HCT116 (cell line): ENCODE data around the gene UBXN11. TPM values are rescaled to one million over a fixed set of nuclear protein-coding genes. Genes with fewer than 3 reads are reported as not detected.

Experiments
- ATAC-seq: fragments of 200-7000 bp; cut with Tn5 transposase; 2 replicates; pipeline ENCODE4 v1.9.1; 2020; ENCODE audit warnings: mild to moderate bottlenecking, moderate library complexity
- BruUV-seq: library from RNA; stranded (reverse); fragments of 400-500 nt; replicated peaks from 2 replicates; lab custom pipeline; 2021; lab: Mats Ljungman, UMichigan
- CTCF ChIA-PET: fragments of 300-600 bp; sonication (Branson Sonifier 250); formaldehyde crosslinking; loops from one replicate; lab custom pipeline; 2021; ENCODE audit warnings: antibody characterized with exemption; lab: Charles Lee
- POLR2A ChIA-PET: fragments of 300-600, 350-600 bp; sonication (Branson Sonifier 250); formaldehyde crosslinking; loops from one replicate; lab custom pipeline; 2021; ENCODE audit warnings: antibody characterized with exemption; lab: Charles Lee
- RAD21 ChIA-PET, 2 experiments: fragments of 300-600 bp; sonication (Branson Sonifier 250); formaldehyde crosslinking; loops; one replicate each; lab custom pipeline; 2023; ENCODE audit warnings: low total read pairs in 2 of 2; ENCODE audit not compliant: uncharacterized antibody in 2 of 2, unreplicated experiment in 2 of 2, low non-redundant PET in 1 of 2; lab: Charles Lee
- DNase-seq: peaks from one replicate; pipeline ENCODE4 v3.0.0-alpha.2; 2010; ENCODE audit warnings: low read depth, low spot score
- H2AFZ ChIP-seq: fragments of 200-600 bp; shearing (Covaris generic), sonication (generic); 2 replicates; pipeline ENCODE4 v1.6.1; 2017; ENCODE audit warnings: low read depth, mixed run types, mixed read lengths, antibody characterized with exemption, low read length; ENCODE audit not compliant: poor library complexity, severe bottlenecking
- H3K27ac ChIP-seq: 2 replicates; pipeline ENCODE4 v1.5.1; 2012; ENCODE audit warnings: low read depth, low read length
- H3K27me3 ChIP-seq: fragments of 200-600 bp; sonication (generic); 2 replicates; pipeline ENCODE4 v1.6.1; 2016; ENCODE audit warnings: mixed run types, low read length, mixed read lengths; ENCODE audit not compliant: insufficient read depth
- H3K36me3 ChIP-seq, 2 experiments: fragments of 200-500 bp in 1 of 2; fragments of 200-600 bp in 1 of 2; sonication (Bioruptor generic) in 1 of 2; sonication (generic) in 1 of 2; 2 replicates each; pipeline versions ENCODE4 v1.5.1 to v1.6.1; 2014 to 2016; ENCODE audit warnings: low read length in 2 of 2, inconsistent platforms in 1 of 2, mixed read lengths in 1 of 2, mixed run types in 1 of 2; ENCODE audit not compliant: insufficient read depth in 2 of 2, control insufficient read depth in 1 of 2
- H3K4me1 ChIP-seq, 2 experiments: fragments of 200-600 bp in 1 of 2; sonication (generic) in 1 of 2; 2 replicates each; pipeline versions ENCODE4 v1.5.1 to v1.6.1; 2012 to 2017; ENCODE audit warnings: low read length in 2 of 2, inconsistent platforms in 1 of 2, mild to moderate bottlenecking in 1 of 2, mixed read lengths in 1 of 2, mixed run types in 1 of 2, moderate library complexity in 1 of 2; ENCODE audit not compliant: insufficient read depth in 2 of 2, control insufficient read depth in 1 of 2
- H3K4me2 ChIP-seq: fragments of 200-600 bp; sonication (generic); 2 replicates; pipeline ENCODE4 v1.6.1; 2017; ENCODE audit warnings: mixed run types, low read length, mixed read lengths
- H3K4me3 ChIP-seq, 2 experiments: fragments of 200-600 bp in 1 of 2; sonication (generic) in 1 of 2; replicated peaks in 1 of 2; 2 replicates each; pipeline ENCODE4 v1.5.1; 2011 to 2016; ENCODE audit warnings: low read length in 2 of 2, control low read depth in 1 of 2, low read depth in 1 of 2, mild to moderate bottlenecking in 1 of 2, mixed read lengths in 1 of 2, mixed run types in 1 of 2
- H3K79me2 ChIP-seq: fragments of 200-600 bp; sonication (generic); 2 replicates; pipeline ENCODE4 v1.6.1; 2017; ENCODE audit warnings: mild to moderate bottlenecking, mixed run types, low read length, moderate library complexity, mixed read lengths; ENCODE audit not compliant: insufficient read depth
- H3K9ac ChIP-seq: fragments of 200-600 bp; sonication (generic); 2 replicates; pipeline ENCODE4 v1.6.1; 2016; ENCODE audit warnings: low read length, mixed read lengths
- H3K9me2 ChIP-seq: fragments of 200-600 bp; sonication (generic), shearing (Covaris generic); 2 replicates; pipeline ENCODE4 v1.6.1; 2017; ENCODE audit warnings: mixed run types, mild to moderate bottlenecking, moderate library complexity; ENCODE audit not compliant: insufficient read depth
- H3K9me3 ChIP-seq, 2 experiments: fragments of 200-500 bp in 1 of 2; fragments of 200-600 bp in 1 of 2; sonication (Bioruptor generic) in 1 of 2; sonication (generic) in 1 of 2; 2 replicates each; pipeline ENCODE4 v1.6.1; 2014 to 2017; ENCODE audit warnings: low read length in 2 of 2, mixed read lengths in 2 of 2, inconsistent platforms in 1 of 2, low read depth in 1 of 2, mild to moderate bottlenecking in 1 of 2, mixed run types in 1 of 2, moderate library complexity in 1 of 2; ENCODE audit not compliant: control insufficient read depth in 1 of 2, insufficient read depth in 1 of 2
- H4K20me1 ChIP-seq: fragments of 200-600 bp; sonication (generic), shearing (Covaris generic); 2 replicates; pipeline ENCODE4 v1.6.1; 2017; ENCODE audit warnings: mixed run types, mild to moderate bottlenecking, moderate library complexity; ENCODE audit not compliant: insufficient read depth
- EGR1 ChIP-seq: IDR thresholded peaks from 2 replicates; pipeline ENCODE4 v1.6.1; 2012; ENCODE audit warnings: low read depth
- ELF1 ChIP-seq: IDR thresholded peaks from 2 replicates; pipeline ENCODE4 v1.6.1; 2012; ENCODE audit warnings: low read depth, borderline replicate concordance
- EZH2 ChIP-seq: fragments of 200-600 bp; sonication (generic); IDR thresholded peaks from 2 replicates; pipeline ENCODE4 v1.6.1; 2017; ENCODE audit warnings: antibody characterized with exemption, mixed run types
- EZH2phosphoT487 ChIP-seq: fragments of 200-600 bp; IDR thresholded peaks from 2 replicates; pipeline ENCODE4 v1.6.1; 2018; ENCODE audit warnings: antibody characterized with exemption, borderline replicate concordance
- JUND ChIP-seq: IDR thresholded peaks from 2 replicates; pipeline ENCODE4 v1.6.1; 2012
- POLR2AphosphoS5 ChIP-seq: IDR thresholded peaks from 2 replicates; pipeline ENCODE4 v1.6.1; 2011; ENCODE audit warnings: mild to moderate bottlenecking, low read depth, low read length, moderate library complexity
- TCF7L2 ChIP-seq: IDR thresholded peaks from 2 replicates; pipeline ENCODE4 v1.7.0; 2011; ENCODE audit warnings: borderline replicate concordance, inconsistent platforms; ENCODE audit not compliant: insufficient read depth, insufficient read length; ENCODE audit errors: extremely low read depth
- intact Hi-C: fragments of 100-400 bp; cut with micrococcal nuclease; formaldehyde crosslinking; loops from 2 replicates; pipeline ENCODE4 v1.10.0; 2022
- total RNA-seq: library from RNA; stranded (reverse); gene quantifications from one replicate; pipeline ENCODE4 v1.2.1, GENCODE V29; 2021; ENCODE audit not compliant: unreplicated experiment

UBXN11 gene
- total RNA-seq, 1 experiment from 2014 or later: 19.3 TPM

DNA sequence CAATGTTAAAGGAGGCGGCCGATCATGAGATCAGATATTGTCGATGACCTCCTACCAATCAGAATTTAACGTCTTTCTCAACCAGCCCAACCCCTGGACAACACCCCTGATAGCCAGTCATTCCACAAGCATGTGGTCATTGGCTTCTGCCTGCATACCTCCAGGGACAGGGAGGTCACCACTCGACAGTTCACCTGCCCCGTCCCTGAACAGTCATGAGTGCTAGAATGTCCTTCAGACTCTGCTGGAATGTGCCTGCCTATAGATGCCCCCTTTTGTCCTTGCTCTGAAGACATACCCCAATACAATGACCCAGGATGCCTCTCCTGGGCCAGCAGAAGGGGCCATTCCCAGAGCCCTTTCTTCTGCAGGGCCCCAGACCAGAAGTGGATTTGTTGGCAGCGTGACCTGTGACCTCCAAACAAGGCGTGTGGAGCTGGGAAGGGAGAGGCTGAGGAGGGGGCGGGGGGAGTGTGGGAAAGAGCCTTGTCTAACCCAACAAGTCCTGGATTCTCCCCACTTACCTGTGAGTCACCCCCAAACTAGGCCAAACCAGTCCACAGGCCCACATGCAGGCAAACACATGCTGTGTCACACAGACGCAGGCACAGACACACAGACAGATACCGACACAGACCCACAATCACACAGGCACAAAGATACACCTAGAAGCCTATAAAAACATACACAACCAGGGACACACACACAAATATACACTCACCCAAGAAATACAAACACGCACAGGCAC, 45.3 kb upstream of the UBXN11 start:
- no peak for TF ChIP-seq JUND
- TF ChIP-seq EZH2: no peak
- no peak for TF ChIP-seq EZH2phosphoT487
- TF ChIP-seq EGR1: no peak
- no peak for TF ChIP-seq POLR2AphosphoS5
- no peak for TF ChIP-seq TCF7L2
- TF ChIP-seq ELF1: no peak
- Histone ChIP-seq H3K4me3 (peak overlapping the region in 1 of 2 experiments; percentile 35; a peak in 2 of 4 replicates), H3K4me2 (peak overlapping the region; percentile 80), H3K4me1 (peaks cover 59 to 72% of the 10 kb centered on the region in 2 experiments), H3K36me3 (no peaks in the 10 kb centered on the region), H3K27me3 (no peaks in the 10 kb centered on the region), H3K9me2 (no peaks in the 10 kb centered on the region), H3K79me2 (no peaks in the 10 kb centered on the region), H3K9ac (peak overlapping the region; percentile 49), H2AFZ (no peak overlapping the region), H4K20me1 (no peaks in the 10 kb centered on the region), H3K27ac (no peak overlapping the region; the same call in 1 of the 2 replicates), H3K9me3 (no peaks in the 10 kb centered on the region)
- ATAC-seq (peak; percentile 49), DNase-seq (peak; percentile 41)
- intact Hi-C loops: no loop called here
- CTCF ChIA-PET: interaction anchor here (0.9 kb wide), 1 partner anchor 10 kb away, joined by 3 read pairs; no protein-coding TSS in a partner anchor
- no TSS peak for BruUV-seq
- RAD21 ChIA-PET: no interaction called here
- POLR2A ChIA-PET: interaction anchor here (1.0 kb wide), 1 partner anchor 68 kb away, joined by 3 read pairs; no protein-coding TSS in a partner anchor
